Prostate gland (tissue), 2 donors: ENCODE data around the gene LACTBL1.

Experiments
- CTCF ChIP-seq, 4 experiments: fragments of 200-600 bp in 2 of 4; fragments of 450-650 bp in 2 of 4; sonication (generic) in 2 of 4; IDR thresholded peaks; 1 replicate in 3 of 4; 2 replicates in 1 of 4; pipeline ENCODE4 v1.5.1; 2016 to 2019; ENCODE audit warnings: antibody characterized with exemption in 4 of 4, mild to moderate bottlenecking in 2 of 4, moderate library complexity in 2 of 4
- POLR2AphosphoS5 ChIP-seq: sonication (generic); formaldehyde crosslinking; IDR thresholded peaks from one replicate; pipeline ENCODE4 v1.6.1; 2017; ENCODE audit warnings: antibody characterized with exemption

- TF ChIP-seq CTCF (IDR thresholded peaks at IDR 0.05) (no peak), POLR2AphosphoS5 (no peak)
These were observed 41.0 kb upstream of the LACTBL1 start for GRCh38 chr1:23013657-23014056.
